ENCODE results near the gene GAS6. TPM values are rescaled to one million over a fixed set of nuclear protein-coding genes. Genes with fewer than 3 reads are reported as not detected.
"Not testable (repeated sequence)": the region's sequence is repeated elsewhere in the genome, so short reads cannot be mapped to it uniquely, and the experiment has no call there.

The GAS6 gene
- total RNA-seq, 6 donors from 2014 or later = 129 to 299 (median 180) TPM

DNA sequence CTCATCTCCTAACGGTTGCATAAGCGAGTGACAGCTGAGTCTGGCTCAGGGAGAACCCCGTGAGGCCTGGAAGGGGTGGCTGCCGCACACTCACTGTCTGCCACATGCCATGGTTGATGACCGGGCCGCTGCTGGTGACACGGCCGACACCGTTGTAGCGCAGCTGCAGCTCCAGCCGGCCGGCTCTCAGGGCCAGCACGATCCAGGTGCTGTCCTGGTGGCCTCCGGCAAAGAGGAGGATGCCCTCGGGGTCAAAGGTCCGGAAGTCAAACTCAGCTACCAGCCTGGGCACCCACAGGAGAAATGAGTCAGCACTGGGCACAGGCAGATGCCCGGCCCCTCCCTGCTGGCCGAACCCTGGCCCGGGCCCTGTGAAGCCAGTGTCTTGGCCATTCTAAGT, 31.7 kb downstream of the GAS6 start:
- WGBS, 2 donors = 90 to 95% methylated on average over 4 to 9 of the region's 19 CpGs
- ATAC-seq (ENCODE audit: low FRiP score in 2 of 2) = no peak

DNA sequence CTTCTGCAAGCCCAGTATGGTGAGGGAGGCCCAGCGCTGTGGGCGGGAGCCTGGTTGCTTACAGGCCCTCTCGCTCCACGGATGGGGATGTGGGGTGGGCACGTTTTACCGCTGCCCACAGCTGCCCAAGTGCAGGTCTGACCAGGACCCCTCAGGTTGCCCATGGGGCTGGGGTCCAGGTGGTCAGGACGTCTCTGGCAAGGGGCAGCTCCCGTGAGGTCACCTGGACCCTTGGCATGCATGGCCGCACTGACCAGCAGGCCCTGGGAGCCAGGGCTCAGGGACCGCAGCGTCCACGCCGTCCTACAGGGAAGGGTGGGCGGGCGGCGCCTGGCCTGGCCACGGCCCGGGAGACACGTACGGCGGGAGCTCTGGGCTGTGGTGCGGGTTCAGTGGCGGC, 32.8 kb downstream of the GAS6 start:
- no peaks in the 10 kb centered on the region for H3K27me3 ChIP-seq
- H3K4me3 ChIP-seq = no peak overlapping the region
- TF ChIP-seq POLR2AphosphoS5 (IDR thresholded peaks at IDR 0.05) (no peak), EP300 (IDR thresholded peaks at IDR 0.05) (no peak), POLR2A (IDR thresholded peaks at IDR 0.05) (no peak)
- TF ChIP-seq, protein P1, sequence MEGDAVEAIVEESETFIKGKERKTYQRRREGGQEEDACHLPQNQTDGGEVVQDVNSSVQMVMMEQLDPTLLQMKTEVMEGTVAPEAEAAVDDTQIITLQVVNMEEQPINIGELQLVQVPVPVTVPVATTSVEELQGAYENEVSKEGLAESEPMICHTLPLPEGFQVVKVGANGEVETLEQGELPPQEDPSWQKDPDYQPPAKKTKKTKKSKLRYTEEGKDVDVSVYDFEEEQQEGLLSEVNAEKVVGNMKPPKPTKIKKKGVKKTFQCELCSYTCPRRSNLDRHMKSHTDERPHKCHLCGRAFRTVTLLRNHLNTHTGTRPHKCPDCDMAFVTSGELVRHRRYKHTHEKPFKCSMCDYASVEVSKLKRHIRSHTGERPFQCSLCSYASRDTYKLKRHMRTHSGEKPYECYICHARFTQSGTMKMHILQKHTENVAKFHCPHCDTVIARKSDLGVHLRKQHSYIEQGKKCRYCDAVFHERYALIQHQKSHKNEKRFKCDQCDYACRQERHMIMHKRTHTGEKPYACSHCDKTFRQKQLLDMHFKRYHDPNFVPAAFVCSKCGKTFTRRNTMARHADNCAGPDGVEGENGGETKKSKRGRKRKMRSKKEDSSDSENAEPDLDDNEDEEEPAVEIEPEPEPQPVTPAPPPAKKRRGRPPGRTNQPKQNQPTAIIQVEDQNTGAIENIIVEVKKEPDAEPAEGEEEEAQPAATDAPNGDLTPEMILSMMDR (IDR thresholded peaks at IDR 0.05) = no peak
- H3K36me3 ChIP-seq = peaks cover 0 to 66% (median 29%) of the 10 kb centered on the region in 4 donors
- no peak for ATAC-seq (ENCODE audit: low FRiP score in 2 of 2)
- H3K27ac ChIP-seq = no peak overlapping the region
- DNase-seq = peak in 1 of 2 donors; percentile 76
- no peaks in the 10 kb centered on the region for H3K4me1 ChIP-seq
- 95% methylated on average over 6 to 9 of the region's 23 CpGs for WGBS, 2 donors
- H3K9me3 ChIP-seq = no peaks in the 10 kb centered on the region

More for the DNA sequence above, 31.7 kb downstream of the GAS6 start:
- peak in 1 of 2 donors; percentile 76 for DNase-seq
- no peak for TF ChIP-seq POLR2A (IDR thresholded peaks at IDR 0.05)
- TF ChIP-seq EP300 (IDR thresholded peaks at IDR 0.05) = no peak
- TF ChIP-seq, protein P1 (IDR thresholded peaks at IDR 0.05) = no peak
- no peak for TF ChIP-seq POLR2AphosphoS5 (IDR thresholded peaks at IDR 0.05)
- H3K36me3 ChIP-seq = peaks cover 0 to 55% (median 22%) of the 10 kb centered on the region in 4 donors
- H3K4me3 ChIP-seq = no peak overlapping the region
- no peaks in the 10 kb centered on the region for H3K9me3 ChIP-seq
- H3K4me1 ChIP-seq = peaks cover 4 to 6% (median 5%) of the 10 kb centered on the region in 4 donors
- H3K27ac ChIP-seq = no peak overlapping the region
- no peaks in the 10 kb centered on the region for H3K27me3 ChIP-seq

DNA sequence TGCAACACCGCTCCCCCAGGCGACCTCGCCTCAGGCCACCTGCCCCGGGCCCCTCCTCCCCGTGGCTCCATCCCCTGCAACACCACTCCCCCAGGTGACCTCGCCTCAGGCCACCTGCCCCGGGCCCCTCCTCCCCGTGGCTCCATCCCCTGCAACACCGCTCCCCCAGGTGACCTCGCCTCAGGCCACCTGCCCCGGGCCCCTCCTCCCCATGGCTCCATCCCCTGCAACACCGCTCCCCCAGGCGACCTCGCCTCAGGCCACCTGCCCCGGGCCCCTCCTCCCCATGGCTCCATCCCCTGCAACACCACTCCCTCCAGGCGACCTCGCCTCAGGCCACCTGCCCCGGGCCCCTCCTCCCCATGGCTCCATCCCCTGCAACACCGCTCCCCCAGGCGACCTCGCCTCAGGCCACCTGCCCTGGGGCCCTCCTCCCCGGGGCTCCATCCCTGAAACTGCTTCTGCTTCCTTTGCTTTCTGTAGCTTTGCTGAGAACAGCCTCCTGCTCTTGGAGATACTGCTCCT, 33.4 kb downstream of the GAS6 start:
- peaks cover 0 to 68% (median 31%) of the 10 kb centered on the region in 4 donors for H3K36me3 ChIP-seq
- H3K9me3 ChIP-seq; ATAC-seq (ENCODE audit: low FRiP score in 2 of 2); H3K27me3 ChIP-seq; DNase-seq; H3K4me1 ChIP-seq; H3K27ac ChIP-seq; H3K4me3 ChIP-seq: not testable (repeated sequence)
- 88 to 95% methylated on average over 3 to 5 of the region's 22 CpGs for WGBS, 2 donors

DNA sequence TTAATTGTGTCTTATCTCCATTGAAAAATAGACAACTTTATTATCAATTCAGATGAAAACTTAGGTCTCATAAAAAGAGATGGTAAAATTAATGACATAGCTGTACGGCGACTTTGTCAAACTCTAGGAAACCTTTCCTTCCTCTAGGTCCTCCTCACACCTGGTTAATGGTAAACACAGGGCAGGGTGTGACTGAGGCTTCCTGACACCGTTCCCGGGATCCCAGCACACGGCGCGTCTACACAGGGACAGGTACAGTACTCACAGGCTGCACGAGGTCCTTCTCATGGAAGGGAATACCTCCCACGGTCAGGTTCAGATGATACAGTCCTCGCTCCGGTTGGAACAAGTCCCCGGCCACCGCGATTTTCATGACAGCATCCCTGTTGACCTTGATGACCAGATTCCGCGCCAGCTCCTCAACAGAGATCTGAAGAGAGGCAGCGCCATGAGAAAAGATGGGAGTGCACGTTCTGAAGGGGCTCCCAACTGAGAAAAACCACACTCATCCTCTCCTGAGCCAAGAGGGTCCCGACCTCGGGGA, 35.5 kb downstream of the GAS6 start:
- no peak for TF ChIP-seq POLR2A (IDR thresholded peaks at IDR 0.05)
- TF ChIP-seq, protein P1 (IDR thresholded peaks at IDR 0.05) = no peak
- no peak for TF ChIP-seq POLR2AphosphoS5 (IDR thresholded peaks at IDR 0.05)
- TF ChIP-seq EP300 (IDR thresholded peaks at IDR 0.05) = no peak
- no peak overlapping the region for H3K4me3 ChIP-seq
- 96 to 97% methylated on average over 20 of the region's 20 CpGs for WGBS, 2 donors
- no peak overlapping the region for H3K27ac ChIP-seq
- no peaks in the 10 kb centered on the region for H3K27me3 ChIP-seq
- peaks cover 0 to 57% (median 31%) of the 10 kb centered on the region in 4 donors for H3K36me3 ChIP-seq
- H3K9me3 ChIP-seq = no peaks in the 10 kb centered on the region
- DNase-seq (no peak), ATAC-seq (ENCODE audit: low FRiP score in 2 of 2) (no peak)
- no peaks in the 10 kb centered on the region for H3K4me1 ChIP-seq

DNA sequence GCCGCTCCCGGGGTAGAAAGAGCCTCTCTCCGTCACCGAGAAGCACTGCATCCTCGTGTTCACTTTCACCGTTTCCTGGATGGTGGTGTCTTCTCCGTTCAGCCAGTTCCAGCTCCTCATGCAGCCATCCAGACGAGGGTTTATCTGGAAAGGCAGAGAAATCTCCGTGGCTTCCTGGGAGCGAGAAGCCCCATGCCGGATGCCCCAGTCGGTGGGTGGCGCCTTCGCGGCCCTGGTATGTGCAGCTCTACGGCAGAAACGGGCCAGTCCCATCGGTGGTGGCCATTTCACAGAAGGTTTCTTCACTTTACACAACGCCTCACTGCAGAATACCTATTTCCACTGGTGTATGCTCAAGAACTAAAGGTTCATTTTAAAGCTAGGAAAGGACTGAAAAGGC, 36.9 kb downstream of the GAS6 start:
- no peak overlapping the region for H3K4me3 ChIP-seq
- ATAC-seq (ENCODE audit: low FRiP score in 2 of 2) = no peak
- H3K27ac ChIP-seq = no peak overlapping the region
- peaks cover 0 to 4% (median 3%) of the 10 kb centered on the region in 4 donors for H3K4me1 ChIP-seq
- no peaks in the 10 kb centered on the region for H3K9me3 ChIP-seq
- H3K27me3 ChIP-seq = no peaks in the 10 kb centered on the region
- 93 to 94% methylated on average over 19 of the region's 19 CpGs for WGBS, 2 donors
- peak in 1 of 2 donors; percentile 61 for DNase-seq
- TF ChIP-seq EP300 (IDR thresholded peaks at IDR 0.05) = no peak
- no peak for TF ChIP-seq POLR2AphosphoS5 (IDR thresholded peaks at IDR 0.05)
- no peak for TF ChIP-seq POLR2A (IDR thresholded peaks at IDR 0.05)
- TF ChIP-seq, protein P1 (IDR thresholded peaks at IDR 0.05) = no peak
- peaks cover 4 to 56% (median 32%) of the 10 kb centered on the region in 4 donors for H3K36me3 ChIP-seq

DNA sequence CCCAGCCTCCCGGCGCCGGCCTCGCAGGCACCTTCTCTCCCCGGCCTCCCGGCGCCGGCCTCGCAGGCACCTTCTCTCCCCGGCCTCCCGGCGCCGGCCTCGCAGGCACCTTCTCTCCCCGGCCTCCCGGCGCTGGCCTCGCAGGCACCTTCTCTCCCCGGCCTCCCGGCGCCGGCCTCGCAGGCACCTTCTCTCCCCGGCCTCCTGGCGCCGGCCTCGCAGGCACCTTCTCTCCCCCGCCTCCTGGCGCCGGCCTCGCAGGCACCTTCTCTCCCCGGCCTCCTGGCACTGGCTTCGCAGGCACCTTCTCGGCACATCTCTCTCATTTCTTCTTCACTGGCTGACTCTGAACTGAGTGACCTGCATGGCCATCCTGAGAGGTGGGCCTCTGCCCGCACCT, 37.4 kb downstream of the GAS6 start:
- H3K27ac ChIP-seq; H3K27me3 ChIP-seq; H3K4me3 ChIP-seq; H3K4me1 ChIP-seq; H3K9me3 ChIP-seq; ATAC-seq (ENCODE audit: low FRiP score in 2 of 2): not testable (repeated sequence)
- DNase-seq = peak in 1 of 2 donors; percentile 51
- H3K36me3 ChIP-seq = peaks cover 4 to 57% (median 31%) of the 10 kb centered on the region in 4 donors
- 76 to 85% methylated on average over 16 to 29 of the region's 35 CpGs for WGBS, 2 donors

Measured in upper lobe of left lung (tissue), 6 donors.